ENCODE measurements around the gene ACSM2B.
"Not testable (repeated sequence)": the region's sequence is repeated elsewhere in the genome, so short reads cannot be mapped to it uniquely, and the experiment has no call there.

DNA sequence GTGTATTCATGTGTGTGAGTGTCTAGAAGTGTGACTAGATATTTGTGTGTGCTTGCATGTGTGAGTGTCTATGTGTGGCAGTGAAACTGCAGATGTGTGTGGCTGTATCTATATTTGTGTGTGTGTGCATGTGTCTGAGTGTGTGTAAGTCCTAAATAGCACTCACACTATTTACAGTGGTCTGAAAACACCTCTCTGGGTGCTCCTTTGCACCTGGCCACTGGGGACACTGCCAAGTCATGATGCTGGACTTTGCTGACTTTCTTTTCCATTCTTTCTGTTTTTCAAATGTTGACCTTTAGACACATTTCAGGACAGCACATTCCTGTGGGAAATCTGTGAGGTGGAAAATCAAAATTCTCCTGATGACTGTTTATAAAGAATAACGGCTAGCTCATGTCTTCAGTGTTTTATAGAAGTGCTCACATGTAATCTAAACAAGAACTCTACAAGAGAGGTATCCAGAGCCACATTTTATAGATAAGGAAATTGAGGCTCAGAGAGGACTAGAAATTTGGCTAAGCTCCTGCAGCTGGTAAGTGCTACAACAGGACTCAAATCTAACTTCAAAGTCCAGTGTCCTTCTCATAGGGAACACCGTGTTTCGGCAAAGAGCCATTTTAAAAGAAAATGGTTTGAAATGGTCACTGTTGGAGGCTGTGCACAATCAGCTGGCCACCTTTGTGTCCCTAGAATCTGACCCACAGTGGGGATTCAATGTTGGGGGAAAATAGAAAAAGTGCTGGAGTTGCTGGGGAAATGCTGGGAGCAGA is 4.5 kb upstream of the ACSM2B start:
- TF ChIP-seq, protein P1, sequence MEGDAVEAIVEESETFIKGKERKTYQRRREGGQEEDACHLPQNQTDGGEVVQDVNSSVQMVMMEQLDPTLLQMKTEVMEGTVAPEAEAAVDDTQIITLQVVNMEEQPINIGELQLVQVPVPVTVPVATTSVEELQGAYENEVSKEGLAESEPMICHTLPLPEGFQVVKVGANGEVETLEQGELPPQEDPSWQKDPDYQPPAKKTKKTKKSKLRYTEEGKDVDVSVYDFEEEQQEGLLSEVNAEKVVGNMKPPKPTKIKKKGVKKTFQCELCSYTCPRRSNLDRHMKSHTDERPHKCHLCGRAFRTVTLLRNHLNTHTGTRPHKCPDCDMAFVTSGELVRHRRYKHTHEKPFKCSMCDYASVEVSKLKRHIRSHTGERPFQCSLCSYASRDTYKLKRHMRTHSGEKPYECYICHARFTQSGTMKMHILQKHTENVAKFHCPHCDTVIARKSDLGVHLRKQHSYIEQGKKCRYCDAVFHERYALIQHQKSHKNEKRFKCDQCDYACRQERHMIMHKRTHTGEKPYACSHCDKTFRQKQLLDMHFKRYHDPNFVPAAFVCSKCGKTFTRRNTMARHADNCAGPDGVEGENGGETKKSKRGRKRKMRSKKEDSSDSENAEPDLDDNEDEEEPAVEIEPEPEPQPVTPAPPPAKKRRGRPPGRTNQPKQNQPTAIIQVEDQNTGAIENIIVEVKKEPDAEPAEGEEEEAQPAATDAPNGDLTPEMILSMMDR (IDR thresholded peaks at IDR 0.05; ENCODE audit: insufficient read depth, low read length): not testable (repeated sequence)
- not testable (repeated sequence) for TF ChIP-seq POLR2AphosphoS5, GABPA (IDR thresholded peaks at IDR 0.05; ENCODE audit: low read depth)
- TF ChIP-seq, protein P2, sequence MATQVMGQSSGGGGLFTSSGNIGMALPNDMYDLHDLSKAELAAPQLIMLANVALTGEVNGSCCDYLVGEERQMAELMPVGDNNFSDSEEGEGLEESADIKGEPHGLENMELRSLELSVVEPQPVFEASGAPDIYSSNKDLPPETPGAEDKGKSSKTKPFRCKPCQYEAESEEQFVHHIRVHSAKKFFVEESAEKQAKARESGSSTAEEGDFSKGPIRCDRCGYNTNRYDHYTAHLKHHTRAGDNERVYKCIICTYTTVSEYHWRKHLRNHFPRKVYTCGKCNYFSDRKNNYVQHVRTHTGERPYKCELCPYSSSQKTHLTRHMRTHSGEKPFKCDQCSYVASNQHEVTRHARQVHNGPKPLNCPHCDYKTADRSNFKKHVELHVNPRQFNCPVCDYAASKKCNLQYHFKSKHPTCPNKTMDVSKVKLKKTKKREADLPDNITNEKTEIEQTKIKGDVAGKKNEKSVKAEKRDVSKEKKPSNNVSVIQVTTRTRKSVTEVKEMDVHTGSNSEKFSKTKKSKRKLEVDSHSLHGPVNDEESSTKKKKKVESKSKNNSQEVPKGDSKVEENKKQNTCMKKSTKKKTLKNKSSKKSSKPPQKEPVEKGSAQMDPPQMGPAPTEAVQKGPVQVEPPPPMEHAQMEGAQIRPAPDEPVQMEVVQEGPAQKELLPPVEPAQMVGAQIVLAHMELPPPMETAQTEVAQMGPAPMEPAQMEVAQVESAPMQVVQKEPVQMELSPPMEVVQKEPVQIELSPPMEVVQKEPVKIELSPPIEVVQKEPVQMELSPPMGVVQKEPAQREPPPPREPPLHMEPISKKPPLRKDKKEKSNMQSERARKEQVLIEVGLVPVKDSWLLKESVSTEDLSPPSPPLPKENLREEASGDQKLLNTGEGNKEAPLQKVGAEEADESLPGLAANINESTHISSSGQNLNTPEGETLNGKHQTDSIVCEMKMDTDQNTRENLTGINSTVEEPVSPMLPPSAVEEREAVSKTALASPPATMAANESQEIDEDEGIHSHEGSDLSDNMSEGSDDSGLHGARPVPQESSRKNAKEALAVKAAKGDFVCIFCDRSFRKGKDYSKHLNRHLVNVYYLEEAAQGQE (IDR thresholded peaks at IDR 0.05; ENCODE audit: insufficient replicate concordance, low read depth): not testable (repeated sequence)

All from HL-60 (cell line).